ENCODE results near the gene CD82.

Gene CD82

DNA sequence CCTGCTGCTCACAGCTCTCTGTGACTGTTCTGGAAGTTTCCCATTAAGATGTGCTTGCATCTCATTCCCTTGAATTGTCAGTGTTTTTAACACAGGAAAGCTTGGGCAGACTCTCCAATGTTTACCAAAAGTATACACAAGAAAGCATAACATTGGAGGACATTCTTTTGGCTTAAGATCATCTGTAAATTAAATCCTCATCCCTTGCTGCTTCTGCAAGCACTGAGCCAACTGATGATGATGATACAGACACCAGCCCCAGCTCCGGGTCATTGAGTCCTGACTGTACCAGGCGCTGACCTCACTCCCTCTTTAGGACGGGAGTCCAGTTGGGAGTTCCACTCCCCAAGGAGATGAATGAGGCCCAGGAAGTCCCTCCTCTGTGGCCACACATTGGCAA lies 23.8 kb downstream of the CD82 start:
- no peaks in the 10 kb centered on the region for H3K27me3 ChIP-seq (ENCODE audit: low read length)
- TF ChIP-seq, protein P1, sequence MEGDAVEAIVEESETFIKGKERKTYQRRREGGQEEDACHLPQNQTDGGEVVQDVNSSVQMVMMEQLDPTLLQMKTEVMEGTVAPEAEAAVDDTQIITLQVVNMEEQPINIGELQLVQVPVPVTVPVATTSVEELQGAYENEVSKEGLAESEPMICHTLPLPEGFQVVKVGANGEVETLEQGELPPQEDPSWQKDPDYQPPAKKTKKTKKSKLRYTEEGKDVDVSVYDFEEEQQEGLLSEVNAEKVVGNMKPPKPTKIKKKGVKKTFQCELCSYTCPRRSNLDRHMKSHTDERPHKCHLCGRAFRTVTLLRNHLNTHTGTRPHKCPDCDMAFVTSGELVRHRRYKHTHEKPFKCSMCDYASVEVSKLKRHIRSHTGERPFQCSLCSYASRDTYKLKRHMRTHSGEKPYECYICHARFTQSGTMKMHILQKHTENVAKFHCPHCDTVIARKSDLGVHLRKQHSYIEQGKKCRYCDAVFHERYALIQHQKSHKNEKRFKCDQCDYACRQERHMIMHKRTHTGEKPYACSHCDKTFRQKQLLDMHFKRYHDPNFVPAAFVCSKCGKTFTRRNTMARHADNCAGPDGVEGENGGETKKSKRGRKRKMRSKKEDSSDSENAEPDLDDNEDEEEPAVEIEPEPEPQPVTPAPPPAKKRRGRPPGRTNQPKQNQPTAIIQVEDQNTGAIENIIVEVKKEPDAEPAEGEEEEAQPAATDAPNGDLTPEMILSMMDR (IDR thresholded peaks at IDR 0.05; ENCODE audit: insufficient read depth, low read length, poor library complexity, severe bottlenecking), result no peak
- TF ChIP-seq EZH2phosphoT487 (conservative IDR thresholded peaks at IDR 0.05; ENCODE audit: low read length), result no peak
- H4K20me1 ChIP-seq (ENCODE audit: low read depth, low read length), result no peaks in the 10 kb centered on the region
- H3K79me2 ChIP-seq (ENCODE audit: insufficient read depth, low read length), result no peaks in the 10 kb centered on the region
- no peaks in the 10 kb centered on the region for H3K9me2 ChIP-seq (replicated peaks; ENCODE audit: insufficient read depth, low read length)
- no peak overlapping the region for H3K4me2 ChIP-seq (ENCODE audit: low read depth, low read length, poor library complexity, severe bottlenecking)
- no peaks in the 10 kb centered on the region for H3K9me3 ChIP-seq (ENCODE audit: insufficient read depth, low read length)
- H2AFZ ChIP-seq (ENCODE audit: low read depth, low read length, severe bottlenecking), result no peak overlapping the region
- no peak overlapping the region for H3K27ac ChIP-seq (ENCODE audit: low read depth, low read length)
- H3K9ac ChIP-seq (ENCODE audit: low read length), result no peak overlapping the region
- no peak overlapping the region for H3K4me3 ChIP-seq (ENCODE audit: insufficient read depth, low read length, poor library complexity, severe bottlenecking)
- H3K36me3 ChIP-seq (ENCODE audit: low read length), result no peaks in the 10 kb centered on the region
- H3F3A ChIP-seq (ENCODE audit: insufficient read depth), result no peaks in the 10 kb centered on the region

DNA sequence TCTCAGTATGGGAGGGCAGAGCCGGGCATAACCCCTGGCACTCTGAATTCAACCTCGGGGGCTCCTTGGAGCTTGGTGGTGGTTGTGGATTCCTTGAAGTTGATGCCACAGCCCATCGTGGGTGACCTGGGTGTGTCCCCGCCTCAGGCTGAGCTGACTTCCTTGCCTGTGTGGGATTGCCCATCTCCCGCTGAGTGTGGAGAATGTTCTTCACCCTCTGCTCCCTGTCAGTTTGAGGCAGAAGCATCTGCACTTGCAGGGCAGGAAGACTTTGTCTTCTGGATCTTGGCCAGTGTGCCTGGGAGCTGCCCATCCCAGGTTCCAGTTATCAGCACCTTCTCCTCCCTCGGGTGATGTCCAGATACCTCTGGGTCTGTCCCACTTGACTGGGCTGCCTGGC lies 25.3 kb downstream of the CD82 start:
- Histone ChIP-seq H3K36me3 (ENCODE audit: low read length) (no peaks in the 10 kb centered on the region), H3K4me3 (ENCODE audit: insufficient read depth, low read length, poor library complexity, severe bottlenecking) (no peak overlapping the region), H4K20me1 (ENCODE audit: low read depth, low read length) (no peaks in the 10 kb centered on the region), H3K79me2 (ENCODE audit: insufficient read depth, low read length) (no peaks in the 10 kb centered on the region), H3K9me3 (ENCODE audit: insufficient read depth, low read length) (no peaks in the 10 kb centered on the region), H3K27ac (ENCODE audit: low read depth, low read length) (no peak overlapping the region), H3K27me3 (ENCODE audit: low read length) (no peaks in the 10 kb centered on the region), H2AFZ (ENCODE audit: low read depth, low read length, severe bottlenecking) (no peak overlapping the region), H3K9ac (ENCODE audit: low read length) (no peak overlapping the region), H3F3A (ENCODE audit: insufficient read depth) (no peaks in the 10 kb centered on the region), H3K4me2 (ENCODE audit: low read depth, low read length, poor library complexity, severe bottlenecking) (no peak overlapping the region), H3K9me2 (replicated peaks; ENCODE audit: insufficient read depth, low read length) (no peaks in the 10 kb centered on the region)
- TF ChIP-seq, protein P1 (IDR thresholded peaks at IDR 0.05; ENCODE audit: insufficient read depth, low read length, poor library complexity, severe bottlenecking), result no peak
- TF ChIP-seq EZH2phosphoT487 (conservative IDR thresholded peaks at IDR 0.05; ENCODE audit: low read length), result no peak

DNA sequence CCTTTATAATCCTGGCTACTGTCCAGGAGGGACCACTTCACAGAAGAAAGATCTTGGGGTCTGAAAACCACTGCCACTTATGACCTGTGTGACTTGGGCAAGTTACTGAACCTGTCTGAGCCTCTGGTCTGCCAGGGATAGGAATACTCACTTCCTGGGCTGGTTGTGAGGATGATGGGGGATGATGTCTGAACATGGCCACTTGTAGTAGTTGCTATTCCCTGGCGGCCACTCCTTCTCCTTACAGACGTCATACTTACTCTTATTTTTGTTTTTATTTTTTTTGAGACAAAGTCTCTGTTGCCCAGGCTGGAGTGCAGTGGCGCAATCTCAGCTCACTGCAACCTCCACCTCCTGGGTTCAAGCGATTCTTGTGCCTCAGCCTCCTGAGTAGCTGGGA lies 26.1 kb downstream of the CD82 start:
- TF ChIP-seq, protein P1 (IDR thresholded peaks at IDR 0.05; ENCODE audit: insufficient read depth, low read length, poor library complexity, severe bottlenecking), result no peak
- TF ChIP-seq EZH2phosphoT487 (conservative IDR thresholded peaks at IDR 0.05; ENCODE audit: low read length), result no peak
- no peak overlapping the region for H3K27ac ChIP-seq (ENCODE audit: low read depth, low read length)
- no peak overlapping the region for H3K4me2 ChIP-seq (ENCODE audit: low read depth, low read length, poor library complexity, severe bottlenecking)
- no peak overlapping the region for H3K9ac ChIP-seq (ENCODE audit: low read length)
- no peaks in the 10 kb centered on the region for H3K36me3 ChIP-seq (ENCODE audit: low read length)
- H3K9me2 ChIP-seq (replicated peaks; ENCODE audit: insufficient read depth, low read length), result no peaks in the 10 kb centered on the region
- no peak overlapping the region for H3K4me3 ChIP-seq (ENCODE audit: insufficient read depth, low read length, poor library complexity, severe bottlenecking)
- no peaks in the 10 kb centered on the region for H3K27me3 ChIP-seq (ENCODE audit: low read length)
- no peaks in the 10 kb centered on the region for H4K20me1 ChIP-seq (ENCODE audit: low read depth, low read length)
- no peak overlapping the region for H2AFZ ChIP-seq (ENCODE audit: low read depth, low read length, severe bottlenecking)
- no peaks in the 10 kb centered on the region for H3F3A ChIP-seq (ENCODE audit: insufficient read depth)
- no peaks in the 10 kb centered on the region for H3K9me3 ChIP-seq (ENCODE audit: insufficient read depth, low read length)
- H3K79me2 ChIP-seq (ENCODE audit: insufficient read depth, low read length), result no peaks in the 10 kb centered on the region

Measured in SU-DHL-6 (cell line).